H1 (cell line): Measurements from ENCODE around the gene PAIP2B. TPM values are rescaled to one million over a fixed set of nuclear protein-coding genes. Genes with fewer than 3 reads are reported as not detected.

Experiments
- CTCF ChIA-PET: fragments of 300-600 bp; sonication (Branson Sonifier 250); formaldehyde crosslinking; loops from one replicate; lab custom pipeline; 2021; ENCODE audit not compliant: partially characterized antibody; lab: Charles Lee
- POLR2A ChIA-PET: fragments of 300-600 bp; sonication (Branson Sonifier 250); formaldehyde crosslinking; loops from one replicate; lab custom pipeline; 2021; ENCODE audit warnings: inconsistent platforms; ENCODE audit not compliant: partially characterized antibody; lab: Charles Lee
- DNase-seq, 2 experiments: peaks; one replicate each; pipeline versions ENCODE4 v3.0.0 to v3.0.0-alpha.2; 2010 to 2022; ENCODE audit warnings: low spot score in 2 of 2, low read depth in 1 of 2, mixed read lengths in 1 of 2
- FAIRE-seq: peaks from 2 replicates; lab custom pipeline; 2011; peaks lifted over from hg19 to GRCh38; lab: Jason Lieb, UNC
- H2AFZ ChIP-seq: 2 replicates; pipeline ENCODE4 v1.8.1; 2012; ENCODE audit warnings: low read length, inconsistent platforms
- H2AK5ac ChIP-seq: 2 replicates; pipeline ENCODE4 v1.6.1; 2013; ENCODE audit warnings: low read depth, low read length
- H2BK120ac ChIP-seq: replicated peaks from 2 replicates; pipeline ENCODE3; 2013; ENCODE audit warnings: low read depth, low read length, inconsistent platforms
- H2BK12ac ChIP-seq: 2 replicates; pipeline ENCODE4 v1.6.1; 2013; ENCODE audit warnings: low read depth, low read length
- H2BK15ac ChIP-seq: 2 replicates; pipeline ENCODE4 v1.6.1; 2013; ENCODE audit warnings: low read length
- H2BK20ac ChIP-seq: 2 replicates; pipeline ENCODE4 v1.6.1; 2013; ENCODE audit warnings: low read length
- H2BK5ac ChIP-seq: 2 replicates; pipeline ENCODE4 v1.6.1; 2013; ENCODE audit warnings: low read depth, low read length
- H3K14ac ChIP-seq: 2 replicates; pipeline ENCODE4 v1.6.1; 2013; ENCODE audit warnings: inconsistent platforms; ENCODE audit not compliant: insufficient read length
- H3K18ac ChIP-seq: 2 replicates; pipeline ENCODE4 v1.6.1; 2013; ENCODE audit warnings: low read length; ENCODE audit errors: extremely low read depth
- H3K23ac ChIP-seq: 2 replicates; pipeline ENCODE4 v1.6.1; 2013; ENCODE audit warnings: inconsistent platforms; ENCODE audit not compliant: insufficient read length
- H3K23me2 ChIP-seq: 2 replicates; pipeline ENCODE4 v1.6.1; 2013; ENCODE audit warnings: low read depth, low read length
- H3K27ac ChIP-seq: 2 replicates; pipeline ENCODE4 v1.6.1; 2011; ENCODE audit warnings: low read depth, low read length, inconsistent platforms
- H3K27me3 ChIP-seq, 4 experiments: replicated peaks in 1 of 4; 1 replicate in 1 of 4; 2 replicates in 3 of 4; pipeline versions ENCODE4 v1.6.1 to v1.8.1; 2011 to 2013; ENCODE audit warnings: low read length in 3 of 4, mild to moderate bottlenecking in 3 of 4, inconsistent platforms in 2 of 4, mixed read lengths in 2 of 4, moderate library complexity in 1 of 4; ENCODE audit not compliant: control insufficient read depth in 3 of 4, insufficient read depth in 3 of 4; ENCODE audit errors: extremely low read depth in 1 of 4
- H3K36me3 ChIP-seq, 4 experiments: 2 replicates each; pipeline versions ENCODE4 v1.6.1 to v1.8.1; 2011 to 2013; ENCODE audit warnings: mild to moderate bottlenecking in 4 of 4, low read length in 3 of 4, moderate library complexity in 2 of 4, control low read depth in 1 of 4, inconsistent platforms in 1 of 4; ENCODE audit not compliant: insufficient read depth in 4 of 4, control insufficient read depth in 2 of 4
- H3K4ac ChIP-seq: replicated peaks from 2 replicates; pipeline ENCODE3; 2013; ENCODE audit warnings: low read length, low read depth, mixed read lengths, inconsistent platforms; ENCODE audit not compliant: insufficient read length
- H3K4me1 ChIP-seq, 4 experiments: replicated peaks in 1 of 4; 1 replicate in 1 of 4; 2 replicates in 3 of 4; pipeline versions ENCODE4 v1.6.1 to v1.8.1; 2011 to 2013; ENCODE audit warnings: low read length in 3 of 4, inconsistent platforms in 2 of 4, mixed read lengths in 1 of 4; ENCODE audit not compliant: insufficient read depth in 4 of 4, control insufficient read depth in 3 of 4
- H3K4me2 ChIP-seq, 2 experiments: 2 replicates each; pipeline versions ENCODE4 v1.6.1 to v1.8.1; 2011 to 2013; ENCODE audit warnings: low read depth in 2 of 2, low read length in 2 of 2, control low read depth in 1 of 2, inconsistent platforms in 1 of 2, mild to moderate bottlenecking in 1 of 2; ENCODE audit not compliant: insufficient read depth in 1 of 2
- H3K4me3 ChIP-seq, 4 experiments: fragments of 200-600, 300-600 bp in 1 of 4; sonication (generic), shearing (Covaris generic), sonication (Bioruptor Twin) in 1 of 4; 2 replicates each; pipeline versions ENCODE4 v1.5.1 to v1.8.1; 2011 to 2016; ENCODE audit warnings: low read length in 4 of 4, low read depth in 3 of 4, control low read depth in 2 of 4, inconsistent platforms in 2 of 4, mild to moderate bottlenecking in 2 of 4, mixed read lengths in 1 of 4, moderate library complexity in 1 of 4; ENCODE audit not compliant: insufficient read depth in 2 of 4; ENCODE audit errors: extremely low read depth in 1 of 4
- H3K56ac ChIP-seq: replicated peaks from 2 replicates; pipeline ENCODE3; 2013; ENCODE audit warnings: low read depth, mild to moderate bottlenecking, mixed read lengths, low read length, inconsistent platforms; ENCODE audit not compliant: insufficient read length
- H3K79me1 ChIP-seq: 2 replicates; pipeline ENCODE4 v1.6.1; 2013; ENCODE audit warnings: low read depth, low read length, control low read depth
- H3K79me2 ChIP-seq, 2 experiments: 2 replicates each; pipeline versions ENCODE4 v1.6.1 to v1.8.1; 2012 to 2013; ENCODE audit warnings: low read length in 2 of 2, mild to moderate bottlenecking in 2 of 2, inconsistent platforms in 1 of 2; ENCODE audit not compliant: insufficient read depth in 2 of 2, control insufficient read depth in 1 of 2
- H3K9ac ChIP-seq, 4 experiments: replicated peaks in 1 of 4; 1 replicate in 1 of 4; 2 replicates in 3 of 4; pipeline versions ENCODE4 v1.6.1 to v1.8.1; 2011 to 2013; ENCODE audit warnings: low read depth in 3 of 4, low read length in 3 of 4, control low read depth in 2 of 4, mild to moderate bottlenecking in 2 of 4, moderate library complexity in 2 of 4, inconsistent platforms in 1 of 4; ENCODE audit errors: extremely low read depth in 1 of 4
- H3K9me3 ChIP-seq, 2 experiments: 2 replicates each; pipeline versions ENCODE4 v1.6.1 to v1.8.1; 2012 to 2013; ENCODE audit warnings: mild to moderate bottlenecking in 2 of 2, moderate library complexity in 2 of 2, control low read depth in 1 of 2, inconsistent platforms in 1 of 2, low read depth in 1 of 2, low read length in 1 of 2, mixed read lengths in 1 of 2; ENCODE audit not compliant: insufficient read depth in 2 of 2
- H4K20me1 ChIP-seq, 2 experiments: replicated peaks in 1 of 2; 2 replicates each; pipeline versions ENCODE3 to v1.8.1; 2011 to 2013; ENCODE audit warnings: inconsistent platforms in 2 of 2, low read length in 2 of 2, mild to moderate bottlenecking in 1 of 2; ENCODE audit not compliant: insufficient read depth in 2 of 2, control insufficient read depth in 1 of 2
- H4K5ac ChIP-seq: 2 replicates; pipeline ENCODE4 v1.6.1; 2013; ENCODE audit warnings: low read length, low read depth, mixed read lengths, inconsistent platforms; ENCODE audit not compliant: insufficient read length
- H4K8ac ChIP-seq: 2 replicates; pipeline ENCODE4 v1.8.0; 2013; ENCODE audit warnings: mild to moderate bottlenecking, moderate library complexity, low read length, inconsistent platforms; ENCODE audit not compliant: insufficient read depth; ENCODE audit errors: extremely low read depth
- H4K91ac ChIP-seq: replicated peaks from 2 replicates; pipeline ENCODE3; 2013; ENCODE audit warnings: low read length, mixed read lengths, inconsistent platforms; ENCODE audit not compliant: insufficient read length
- CTBP2 ChIP-seq: IDR thresholded peaks from 2 replicates; pipeline ENCODE4 v1.7.0; 2011; ENCODE audit warnings: borderline replicate concordance, mild to moderate bottlenecking, moderate library complexity, mixed read lengths, low read length; ENCODE audit not compliant: insufficient read depth, insufficient read length
- CTCF ChIP-seq, 3 experiments: IDR thresholded peaks; 1 replicate in 2 of 3; 2 replicates in 1 of 3; pipeline versions ENCODE4 v1.5.1 to v1.6.1; 2011; ENCODE audit warnings: low read length in 3 of 3, mild to moderate bottlenecking in 3 of 3, inconsistent platforms in 2 of 3, low read depth in 1 of 3, moderate library complexity in 1 of 3; ENCODE audit not compliant: insufficient read depth in 1 of 3; ENCODE audit errors: control extremely low read depth in 1 of 3
- NANOG ChIP-seq: IDR thresholded peaks from 2 replicates; pipeline ENCODE4 v1.6.1; 2011; ENCODE audit warnings: low read length, low read depth, mild to moderate bottlenecking, inconsistent platforms; ENCODE audit not compliant: insufficient read depth, poor library complexity, severe bottlenecking
- RAD21 ChIP-seq, 2 experiments: IDR thresholded peaks in 1 of 2; conservative IDR thresholded peaks in 1 of 2; 2 replicates each; pipeline ENCODE4 v1.6.1; 2011; ENCODE audit warnings: low read depth in 2 of 2, low read length in 2 of 2, improper control_type of control experiment in 1 of 2, inconsistent platforms in 1 of 2, mild to moderate bottlenecking in 1 of 2, moderate library complexity in 1 of 2
- RXRA ChIP-seq: IDR thresholded peaks from 2 replicates; pipeline ENCODE4 v1.6.1; 2011; ENCODE audit warnings: low read depth, mild to moderate bottlenecking, low read length, moderate library complexity; ENCODE audit not compliant: insufficient read depth
- WGBS, 2 experiments: shearing (Covaris generic) in 1 of 2; methylation state at CpG; one replicate each; pipeline versions ENCODE4 v1.1.6 to v1.1.7; 2013 to 2015; ENCODE audit warnings: low lambda C conversion rate in 2 of 2, mixed read lengths in 2 of 2, inconsistent platforms in 1 of 2, low coverage in 1 of 2, missing lambda C conversion rate in 1 of 2; ENCODE audit not compliant: insufficient replicate concordance in 2 of 2, insufficient coverage in 1 of 2, insufficient read length in 1 of 2; ENCODE audit errors: extremely low coverage in 1 of 2, missing lambda C conversion rate in 1 of 2; 5-methylcytosine and 5-hydroxymethylcytosine counted together
- polyA plus RNA-seq, 7 experiments: library from polyadenylated mRNA; depleted of rRNA in 3 of 7; stranded (reverse) in 5 of 7; unstranded in 2 of 7; fragments of >200 nt in 5 of 7; fragments of 200-250 nt in 2 of 7; gene quantifications; 1 replicate in 5 of 7; 2 replicates in 1 of 7; 4 replicates in 1 of 7; pipeline versions ENCODE4 v1.2.1 to v1.2.3, GENCODE V29; 2011 to 2013; ENCODE audit warnings: missing spikeins in 2 of 7, mixed read lengths in 2 of 7
- total RNA-seq: library from RNA; stranded (reverse); fragmentation: NEBNext Ultra II Directional; extraction: Animal tissue kit (Norgen Biotek cat#: 25700); gene quantifications from 2 replicates; pipeline ENCODE4 v1.2.1, GENCODE V29; 2021

Gene PAIP2B
- total and polyA plus RNA-seq, 2 of the 8 experiments (the other 6 are each of a cell fraction or from before 2014, with no cell fraction given) = 8.4 to 31.3 TPM

- no peak overlapping the region for H3K9ac ChIP-seq
- H3K36me3 ChIP-seq = no peaks in the 10 kb centered on the region
- H3K14ac ChIP-seq = no peak overlapping the region
- no peak overlapping the region for H2BK15ac ChIP-seq
- H4K8ac ChIP-seq = no peak overlapping the region
- no peak overlapping the region for H3K27ac ChIP-seq
- H2AK5ac ChIP-seq = no peak overlapping the region
- FAIRE-seq (peak; percentile 39), DNase-seq (no peak)
- H3K9me3 ChIP-seq = no peaks in the 10 kb centered on the region
- H2BK120ac ChIP-seq = no peak overlapping the region
- no peak overlapping the region for H3K18ac ChIP-seq
- no peaks in the 10 kb centered on the region for H4K20me1 ChIP-seq
- no peak overlapping the region for H3K4me2 ChIP-seq
- WGBS, 2 experiments = 68% methylated on average over 3 of the region's 3 CpGs; no CpG with 5 or more reads in 1 of the 2 experiments
- H3K23ac ChIP-seq = no peak overlapping the region
- H2BK12ac ChIP-seq = no peak overlapping the region
- no peak overlapping the region for H3K4me3 ChIP-seq
- POLR2A ChIA-PET = interaction anchor here (0.8 kb wide), 1 partner anchor 61 kb away, joined by 3 read pairs; the partner anchor contains the start of gene MCEE
- peaks cover 0 to 11% (median 5%) of the 10 kb centered on the region in 4 experiments; a peak in 3 of 7 replicates for H3K4me1 ChIP-seq
- H3K56ac ChIP-seq = no peak overlapping the region
- H2BK20ac ChIP-seq = no peak overlapping the region
- no peak overlapping the region for H4K5ac ChIP-seq
- no peak overlapping the region for H2AFZ ChIP-seq
- no peak overlapping the region for H3K4ac ChIP-seq
- CTCF ChIA-PET = interaction anchor here (0.6 to 4.8 kb wide), 10 partner anchors 14 to 147 kb away, joined by 3 to 25 read pairs (median 4); no protein-coding TSS in a partner anchor
- H3K27me3 ChIP-seq = no peaks in the 10 kb centered on the region
- TF ChIP-seq CTBP2 (no peak), CTCF (IDR thresholded peaks at IDR 0.05; ENCODE audit: control extremely low read depth in 1 of 3, insufficient read depth in 1 of 3, low read depth in 1 of 3, low read length in 3 of 3) (peak in 2 of 3 experiments; percentile 19 to 42; a peak in 1 of 4 replicates), RAD21 (IDR thresholded peaks at IDR 0.05 in 1 of 2, conservative IDR thresholded peaks at IDR 0.05 in 1 of 2; ENCODE audit: low read depth in 2 of 2, low read length in 2 of 2) (peak; percentile 52 to 63), RXRA (no peak), NANOG (no peak)
- no peaks in the 10 kb centered on the region for H3K23me2 ChIP-seq
- H3K79me2 ChIP-seq = peaks cover 0 to 4% of the 10 kb centered on the region in 2 experiments; a peak in 1 of 4 replicates
- no peak overlapping the region for H4K91ac ChIP-seq
- H2BK5ac ChIP-seq = no peak overlapping the region
- H3K79me1 ChIP-seq = no peaks in the 10 kb centered on the region
Observed at GRCh38 chr2:71190656-71191569, 36.0 kb downstream of the PAIP2B start.
